Hepatic stellate cell (primary cell): ENCODE measurements around the gene NDUFA12.
A peak's percentile ranks its signal among the peaks of the same experiment; 100 is the strongest.
"Not testable (repeated sequence)": the region's sequence is repeated elsewhere in the genome, so short reads cannot be mapped to it uniquely, and the experiment has no call there.

ENCODE experiments used
- DNase-seq: peaks from one replicate; pipeline ENCODE4 v3.0.0; 2011; ENCODE audit warnings: low spot score

The NDUFA12 gene

GRCh38 chr12:95003213-95003920 lies at the start of gene NDUFA12:
NDUFA12 (minus strand) TSS chr12:95003697; CDS start chr12:95003680, 17 bp downstream.
- DNase-seq: peak; percentile 92

GRCh38 chr12:95051241-95051640 lies 47.7 kb upstream of the NDUFA12 start:
- no peak for DNase-seq

GRCh38 chr12:95037906-95038305 lies 34.4 kb upstream of the NDUFA12 start:
- no peak for DNase-seq

- DNase-seq: no peak
These were observed 31.3 kb upstream of the NDUFA12 start for GRCh38 chr12:95034750-95035149.

- no peak for DNase-seq
These were observed 19.0 kb upstream of the NDUFA12 start for GRCh38 chr12:95022477-95022876.

GRCh38 chr12:95017482-95017881 lies 14.0 kb upstream of the NDUFA12 start:
- DNase-seq: no peak

- DNase-seq: no peak
These were observed 12.6 kb upstream of the NDUFA12 start for GRCh38 chr12:95016120-95016519.

GRCh38 chr12:95014554-95014953 lies 11.1 kb upstream of the NDUFA12 start:
- DNase-seq: no peak

- DNase-seq: no peak
These were observed 2.7 kb upstream of the NDUFA12 start for GRCh38 chr12:95006206-95006605.

- DNase-seq: no peak
These were observed 1.1 kb upstream of the NDUFA12 start for GRCh38 chr12:95004610-95005009.

GRCh38 chr12:95003921-95004272 lies 400 bp upstream of the NDUFA12 start:
- DNase-seq: no peak

- no peak for DNase-seq
These were observed 743 bp downstream of the NDUFA12 start for GRCh38 chr12:95002754-95003153.

- no peak for DNase-seq
These were observed 5.2 kb downstream of the NDUFA12 start for GRCh38 chr12:94998326-94998725.

- no peak for DNase-seq
These were observed 5.8 kb downstream of the NDUFA12 start for GRCh38 chr12:94997726-94998125.

GRCh38 chr12:94997061-94997460 lies 6.4 kb downstream of the NDUFA12 start:
- no peak for DNase-seq

- peak; percentile 50 for DNase-seq
These were observed 9.2 kb downstream of the NDUFA12 start for GRCh38 chr12:94994312-94994711.

GRCh38 chr12:94993855-94994254 lies 9.6 kb downstream of the NDUFA12 start:
- not testable (repeated sequence) for DNase-seq

- no peak for DNase-seq
These were observed 13.3 kb downstream of the NDUFA12 start for GRCh38 chr12:94990222-94990621.

GRCh38 chr12:94988471-94988870 lies 15.0 kb downstream of the NDUFA12 start:
- no peak for DNase-seq

GRCh38 chr12:94987801-94988200 lies 15.7 kb downstream of the NDUFA12 start:
- no peak for DNase-seq

- DNase-seq: no peak
These were observed 16.3 kb downstream of the NDUFA12 start for GRCh38 chr12:94987076-94987669.

GRCh38 chr12:94985099-94985498 lies 18.4 kb downstream of the NDUFA12 start:
- DNase-seq: not testable (repeated sequence)

GRCh38 chr12:94983321-94983720 lies 20.2 kb downstream of the NDUFA12 start:
- DNase-seq: no peak

- DNase-seq: no peak
These were observed 21.0 kb downstream of the NDUFA12 start for GRCh38 chr12:94982456-94982855.
